ENCODE measurements around the gene ARPC4.
"Not testable (repeated sequence)": the region's sequence is repeated elsewhere in the genome, so short reads cannot be mapped to it uniquely, and the experiment has no call there.

Gene ARPC4

GRCh38 chr3:9825451-9826040 lies 32.7 kb downstream of the ARPC4 start:
- no peak for DNase-seq

GRCh38 chr3:9826815-9827573 lies 34.1 kb downstream of the ARPC4 start:
- DNase-seq = no peak

GRCh38 chr3:9828801-9829755 lies 36.2 kb downstream of the ARPC4 start:
- DNase-seq = no peak

DNA sequence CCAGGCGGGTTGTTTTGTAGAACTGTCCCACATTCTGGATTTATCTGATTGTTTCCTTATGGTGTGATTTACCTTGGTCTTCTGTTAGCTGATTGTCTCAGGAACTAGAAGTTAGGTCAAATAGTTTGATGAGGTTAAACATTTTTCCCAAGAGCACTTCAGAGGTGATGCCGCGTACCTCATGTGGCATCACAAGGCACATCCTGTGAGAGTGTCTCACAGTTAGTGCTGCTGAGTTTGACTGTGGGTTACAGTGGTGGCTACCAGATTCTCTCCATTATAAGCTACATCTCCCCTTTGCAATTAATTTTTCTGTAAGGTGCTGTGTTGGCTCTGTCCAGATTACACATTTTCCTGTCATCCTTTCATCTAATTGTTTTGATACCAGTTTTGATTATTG lies 38.4 kb downstream of the ARPC4 start:
- DNase-seq = no peak

GRCh38 chr3:9833078-9833477 lies 40.2 kb downstream of the ARPC4 start:
- no peak for DNase-seq

- no peak for DNase-seq
These were observed 41.9 kb downstream of the ARPC4 start for GRCh38 chr3:9834520-9835380.

DNA sequence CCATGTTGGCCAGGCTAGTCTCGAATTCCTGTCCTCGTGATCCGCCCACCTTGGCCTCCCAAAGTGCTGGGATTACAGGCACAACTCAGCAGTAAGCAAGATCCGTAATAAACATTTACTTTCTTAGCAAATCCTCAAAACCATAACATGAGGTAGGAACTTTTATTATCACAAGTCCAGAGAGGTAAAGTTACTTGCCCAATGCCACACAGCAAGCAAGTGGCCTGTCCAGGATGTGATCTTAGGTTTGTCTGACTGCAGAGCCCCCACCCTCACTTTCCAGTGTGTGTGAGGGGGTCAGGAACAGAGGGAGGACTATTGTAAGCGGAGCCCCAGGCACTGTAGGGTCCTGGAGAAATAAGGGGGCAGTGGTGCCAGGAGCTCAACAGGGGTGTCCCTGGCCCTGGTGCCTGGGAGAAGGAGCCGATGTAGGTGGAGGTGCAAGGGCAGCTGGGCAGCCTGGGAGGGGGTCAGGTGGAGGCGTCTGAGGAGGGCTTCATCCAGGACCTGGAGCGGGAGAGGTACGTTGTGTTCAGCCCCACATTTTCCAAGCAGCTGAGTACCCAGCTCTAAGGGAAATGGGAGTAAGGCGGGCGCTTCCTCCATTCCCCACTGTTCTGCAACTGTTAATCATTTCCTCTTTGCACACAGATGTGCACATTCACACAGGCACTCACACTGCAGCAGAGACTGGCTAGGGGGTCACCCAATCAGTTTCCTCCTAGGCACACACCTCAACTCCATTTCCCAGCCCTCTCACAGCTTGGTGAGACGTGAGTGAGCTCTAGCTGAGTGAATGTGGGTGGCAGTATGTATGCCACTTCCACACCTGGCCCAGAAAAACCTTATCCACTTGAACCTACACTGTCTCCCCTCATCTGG lies 45.1 kb downstream of the ARPC4 start:
- no peak for DNase-seq

DNA sequence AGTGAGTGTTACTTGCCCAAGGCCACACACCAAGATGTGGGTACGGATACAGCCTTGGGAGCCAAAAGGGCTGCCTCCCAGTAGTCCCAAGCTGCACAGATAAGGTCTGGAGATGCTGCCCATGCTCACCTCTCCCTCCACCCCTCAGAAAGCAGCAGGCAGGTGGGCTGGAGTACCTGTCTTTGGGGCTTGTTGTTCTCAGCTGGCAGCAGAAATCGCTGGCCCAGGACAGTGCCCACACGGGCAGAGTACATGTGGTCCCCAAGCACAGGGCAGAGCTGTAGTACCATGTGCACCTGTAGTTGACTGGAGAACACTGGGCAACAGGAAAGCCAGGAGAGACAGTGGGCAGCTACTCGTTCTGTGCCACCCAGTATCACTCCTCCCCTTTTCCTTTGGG lies 46.0 kb downstream of the ARPC4 start:
- DNase-seq = no peak

GRCh38 chr3:9841015-9841414 lies 48.1 kb downstream of the ARPC4 start:
- no peak for DNase-seq

DNA sequence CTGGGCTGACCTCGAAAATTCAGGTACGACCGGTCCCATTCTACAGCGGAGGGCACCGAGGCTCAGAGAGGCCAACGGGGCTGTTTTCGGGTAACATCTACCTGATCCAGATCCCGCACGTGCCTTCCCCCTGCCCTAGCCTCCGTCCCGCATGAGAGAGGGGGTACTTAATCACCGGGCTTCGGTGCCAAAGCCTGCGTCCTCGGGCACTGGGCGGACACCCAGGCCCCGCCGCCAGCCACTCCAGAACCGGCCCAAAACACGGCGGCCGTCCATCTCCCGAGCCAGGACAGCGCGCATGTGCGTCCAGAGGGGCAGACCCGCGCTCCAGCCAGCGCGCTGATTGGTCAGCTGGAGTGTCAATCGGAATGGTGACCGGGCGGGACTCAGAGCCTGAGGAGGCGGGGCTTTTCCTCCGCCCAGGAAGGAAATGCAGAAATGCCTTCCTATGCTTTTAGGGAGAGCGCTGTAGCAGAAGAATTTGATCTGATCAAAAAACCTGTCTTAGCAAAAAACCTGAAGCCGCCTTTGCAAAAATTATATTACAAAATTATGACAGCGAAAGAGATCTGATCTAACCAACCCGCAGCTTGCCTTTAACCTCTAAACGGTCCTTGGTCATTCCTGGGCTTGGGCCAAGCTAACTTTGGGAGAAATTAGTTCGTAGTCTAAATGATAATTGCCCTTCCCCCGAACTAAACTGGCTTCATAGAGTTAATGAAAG lies 51.0 kb downstream of the ARPC4 start, which contains the start of gene RPUSD3:
RPUSD3 (minus strand) TSS at position 294 of the 724 bp plus-strand sequence; CDS start at position 276, 18 bp downstream.
- DNase-seq = peak; percentile 93 to 98

- no peak for DNase-seq
These were observed 53.3 kb downstream of the ARPC4 start for GRCh38 chr3:9846231-9846630.

- DNase-seq = no peak
These were observed 54.1 kb downstream of the ARPC4 start for GRCh38 chr3:9846931-9847488.

DNA sequence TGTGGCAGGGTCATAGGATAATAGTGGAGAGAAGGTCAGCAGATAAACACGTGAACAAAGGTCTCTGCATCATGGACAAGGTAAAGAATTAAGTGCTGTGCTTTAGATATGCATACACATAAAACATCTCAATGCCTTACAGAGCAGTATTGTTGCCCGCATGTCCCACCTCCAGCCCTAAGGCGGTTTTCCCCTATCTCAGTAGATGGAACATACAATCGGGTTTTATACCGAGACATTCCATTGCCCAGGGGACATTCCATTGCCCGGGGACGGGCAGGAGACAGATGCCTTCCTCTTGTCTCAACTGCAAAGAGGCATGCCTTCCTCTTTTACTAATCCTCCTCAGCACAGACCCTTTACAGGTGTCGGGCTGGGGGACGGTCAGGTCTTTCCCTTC lies 55.0 kb downstream of the ARPC4 start:
- not testable (repeated sequence) for DNase-seq

GRCh38 chr3:9848860-9849259 lies 56.0 kb downstream of the ARPC4 start:
- not testable (repeated sequence) for DNase-seq

GRCh38 chr3:9851383-9851782 lies 58.5 kb downstream of the ARPC4 start:
- DNase-seq = not testable (repeated sequence)

DNA sequence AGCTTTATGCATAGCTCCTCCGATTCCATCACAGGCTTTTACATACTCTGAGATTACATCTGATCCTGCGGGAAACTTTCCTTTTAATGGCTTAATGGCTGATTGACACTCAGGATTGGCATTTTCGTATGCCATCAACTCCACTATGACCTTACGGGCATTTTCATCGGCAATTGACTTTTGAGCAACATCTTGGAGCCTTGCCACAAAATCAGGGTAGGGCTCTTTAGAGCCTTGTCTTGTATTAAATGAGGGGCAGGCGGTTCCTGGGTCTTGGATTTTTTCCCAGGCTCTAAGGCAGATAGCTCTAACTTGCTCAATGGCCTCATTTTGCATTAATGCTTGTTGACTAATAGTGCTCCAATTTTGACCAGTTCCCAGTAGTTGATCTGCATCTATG lies 59.0 kb downstream of the ARPC4 start:
- DNase-seq = not testable (repeated sequence)

- DNase-seq = no peak
These were observed 59.6 kb downstream of the ARPC4 start for GRCh38 chr3:9852528-9852927.

DNA sequence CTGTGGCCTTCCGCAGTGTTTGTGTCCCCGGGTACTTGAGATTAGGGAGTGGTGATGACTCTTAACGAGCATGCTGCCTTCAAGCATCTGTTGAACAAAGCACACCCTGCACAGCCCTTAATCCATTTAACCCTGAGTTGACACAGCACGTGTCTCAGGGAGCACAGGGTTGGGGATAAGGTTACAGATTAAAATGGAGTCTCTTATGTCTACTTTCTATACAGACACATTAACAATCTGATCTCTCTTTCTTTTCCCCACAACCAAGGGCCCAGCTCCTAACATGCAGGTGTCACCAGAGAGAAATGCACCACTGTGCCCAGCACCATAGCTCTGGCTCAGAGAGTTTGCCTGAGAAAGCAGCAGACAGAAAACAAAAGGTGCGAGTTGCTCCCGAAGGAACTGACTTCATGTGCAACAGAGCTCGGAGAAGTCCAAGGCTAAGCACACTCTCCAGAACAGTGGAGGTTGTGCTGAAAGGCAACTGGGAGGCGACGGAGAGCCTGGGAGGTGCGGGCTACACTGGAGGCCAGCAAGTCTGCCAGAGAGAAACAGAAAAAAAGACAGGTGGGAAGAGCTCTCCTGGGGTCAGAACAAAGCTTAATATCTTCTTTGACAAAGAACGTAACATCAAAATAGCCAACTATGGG lies 61.5 kb downstream of the ARPC4 start:
- not testable (repeated sequence) for DNase-seq

DNA sequence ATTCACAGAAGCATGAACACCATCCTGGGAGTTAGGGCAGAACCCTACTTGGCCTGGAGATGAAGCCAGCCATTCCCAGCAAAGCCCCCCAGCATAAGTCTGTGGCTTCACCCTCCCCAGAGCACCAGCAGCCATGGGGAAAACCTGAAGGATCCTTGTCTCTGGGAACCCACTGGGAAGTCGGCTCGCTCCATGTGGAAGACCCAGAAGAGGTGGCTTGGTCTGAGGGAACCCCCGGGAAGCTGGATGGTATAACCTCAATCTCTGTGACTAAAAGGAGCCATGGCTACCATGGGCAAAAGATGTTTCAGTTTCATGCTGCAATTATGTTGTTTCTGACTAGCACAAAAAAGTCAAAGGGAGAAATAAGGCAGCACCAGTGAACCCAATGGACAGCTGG lies 62.7 kb downstream of the ARPC4 start:
- DNase-seq = no peak

All from activated CD4-positive, alpha-beta T cell treated with anti-CD3 and anti-CD28 coated beads for 4 hours (primary cell).